ENCODE measurements around the gene GSE1.

The GSE1 gene

GRCh38 chr16:85634747-85635544 is 21.8 kb downstream of the GSE1 start:
- DNase-seq (ENCODE audit: low spot score) = no peak

GRCh38 chr16:85635545-85636140 is 22.5 kb downstream of the GSE1 start:
- DNase-seq (ENCODE audit: low spot score) = no peak

GRCh38 chr16:85636234-85636812 is 23.2 kb downstream of the GSE1 start:
- DNase-seq (ENCODE audit: low spot score) = no peak

GRCh38 chr16:85637061-85637807 is 24.1 kb downstream of the GSE1 start:
- DNase-seq (ENCODE audit: low spot score) = no peak

GRCh38 chr16:85637808-85638647 is 24.9 kb downstream of the GSE1 start:
- DNase-seq (ENCODE audit: low spot score) = no peak

GRCh38 chr16:85638695-85639409 is 25.7 kb downstream of the GSE1 start:
- DNase-seq (ENCODE audit: low spot score) = no peak

- no peak for DNase-seq (ENCODE audit: low spot score)
These were observed 26.6 kb downstream of the GSE1 start for GRCh38 chr16:85639529-85640253.

- DNase-seq (ENCODE audit: low spot score) = no peak
These were observed 27.1 kb downstream of the GSE1 start for GRCh38 chr16:85640254-85640558.

- no peak for DNase-seq (ENCODE audit: low spot score)
These were observed 27.5 kb downstream of the GSE1 start for GRCh38 chr16:85640585-85640984.

- DNase-seq (ENCODE audit: low spot score) = no peak
These were observed 28.2 kb downstream of the GSE1 start for GRCh38 chr16:85641305-85641704.

GRCh38 chr16:85641776-85642176 is 28.7 kb downstream of the GSE1 start:
- DNase-seq (ENCODE audit: low spot score) = no peak

GRCh38 chr16:85642762-85643358 is 29.7 kb downstream of the GSE1 start:
- no peak for DNase-seq (ENCODE audit: low spot score)

GRCh38 chr16:85643631-85644030 is 30.5 kb downstream of the GSE1 start:
- no peak for DNase-seq (ENCODE audit: low spot score)

- no peak for DNase-seq (ENCODE audit: low spot score)
These were observed 31.1 kb downstream of the GSE1 start for GRCh38 chr16:85644093-85644712.

- no peak for DNase-seq (ENCODE audit: low spot score)
These were observed 32.0 kb downstream of the GSE1 start for GRCh38 chr16:85645021-85645589.

- DNase-seq (ENCODE audit: low spot score) = no peak
These were observed 33.3 kb downstream of the GSE1 start for GRCh38 chr16:85646358-85646907.

- DNase-seq (ENCODE audit: low spot score) = no peak
These were observed 33.9 kb downstream of the GSE1 start for GRCh38 chr16:85646976-85647375.

GRCh38 chr16:85648070-85648714 is 35.1 kb downstream of the GSE1 start:
- no peak for DNase-seq (ENCODE audit: low spot score)

GRCh38 chr16:85648805-85649204 is 35.7 kb downstream of the GSE1 start:
- no peak for DNase-seq (ENCODE audit: low spot score)
